GM19324 (cell line): ENCODE data around the gene ADAMTS13.
"Not testable (repeated sequence)": the region's sequence is repeated elsewhere in the genome, so short reads cannot be mapped to it uniquely, and the experiment has no call there.

ENCODE experiments used
- ATAC-seq: cut with Tn5 transposase; IDR thresholded peaks from one replicate; pipeline ENCODE4 v1.9.1; 2021; ENCODE audit warnings: mild to moderate bottlenecking, moderate library complexity; ENCODE audit not compliant: unreplicated experiment, low FRiP score

Gene ADAMTS13

DNA sequence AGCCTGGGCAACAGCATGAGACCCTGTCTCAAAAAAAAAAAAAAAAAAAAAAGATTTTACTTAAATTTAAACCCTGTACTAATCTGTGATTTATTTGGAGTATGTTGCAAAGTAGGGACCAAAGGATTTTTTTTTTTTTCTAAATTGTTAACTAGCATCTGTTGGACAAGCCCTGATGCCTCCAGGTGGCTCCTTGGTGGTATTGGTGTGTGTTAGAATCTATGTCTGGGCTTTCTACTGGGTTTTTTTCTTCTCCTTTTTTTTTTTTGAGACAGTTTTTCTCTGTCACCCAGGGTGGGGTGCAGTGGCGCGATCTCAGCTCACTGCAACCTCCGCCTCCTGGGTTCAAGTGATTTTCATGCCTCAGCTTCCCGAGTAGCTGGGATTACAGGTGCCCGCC is 29.7 kb downstream of the ADAMTS13 start:
- ATAC-seq, result not testable (repeated sequence)

DNA sequence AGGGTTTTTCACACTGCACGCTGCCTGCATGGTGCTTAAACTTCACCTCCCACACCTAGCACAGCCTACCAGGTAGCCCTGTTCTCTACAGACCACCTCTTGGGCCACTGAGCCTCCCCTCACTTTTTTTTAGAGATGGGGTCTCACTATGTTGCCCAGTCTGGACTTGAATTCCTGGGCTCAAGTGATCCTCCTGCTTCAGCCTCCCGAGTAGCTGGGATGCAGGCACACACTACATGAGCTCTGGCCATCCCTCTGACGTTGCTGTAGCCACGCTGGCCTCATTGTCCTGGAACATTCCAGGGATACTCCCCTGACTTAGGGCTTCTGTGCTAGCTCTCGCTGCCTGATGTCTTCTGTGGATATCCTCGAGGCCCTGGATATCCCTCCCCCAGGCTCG is 30.4 kb downstream of the ADAMTS13 start:
- ATAC-seq, result no peak

DNA sequence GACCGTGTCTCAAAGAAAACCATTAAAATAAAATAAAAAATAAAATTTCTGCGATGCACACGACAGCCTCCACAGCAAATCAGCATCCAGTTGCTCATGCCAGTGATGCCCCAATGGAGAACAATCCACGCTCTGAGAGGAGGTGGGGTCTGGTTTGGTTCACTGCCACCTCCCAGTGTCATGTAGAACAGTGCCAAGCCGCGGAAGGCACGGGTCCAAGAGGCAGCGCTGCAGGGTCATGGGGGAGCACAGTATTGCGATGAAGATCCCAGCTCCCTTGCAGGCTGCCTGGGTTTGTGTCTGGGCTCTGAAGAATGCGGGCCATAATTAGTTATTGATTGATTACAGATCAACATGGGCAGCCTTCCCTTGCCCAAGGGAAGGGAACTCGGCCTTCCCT is 31.5 kb downstream of the ADAMTS13 start:
- no peak for ATAC-seq

DNA sequence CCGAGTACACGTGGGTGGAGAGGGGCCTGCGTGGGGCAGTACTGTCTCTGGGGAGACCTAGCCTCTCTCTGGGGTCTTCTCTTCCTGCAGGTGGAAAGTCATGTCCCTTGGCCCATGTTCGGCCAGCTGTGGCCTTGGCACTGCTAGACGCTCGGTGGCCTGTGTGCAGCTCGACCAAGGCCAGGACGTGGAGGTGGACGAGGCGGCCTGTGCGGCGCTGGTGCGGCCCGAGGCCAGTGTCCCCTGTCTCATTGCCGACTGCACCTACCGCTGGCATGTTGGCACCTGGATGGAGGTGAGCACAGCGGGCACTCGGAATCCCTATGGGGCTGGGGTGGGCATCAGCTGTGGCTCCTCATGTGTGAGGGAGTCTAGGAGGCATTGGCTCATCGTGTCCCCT is 32.2 kb downstream of the ADAMTS13 start:
- ATAC-seq, result no peak

DNA sequence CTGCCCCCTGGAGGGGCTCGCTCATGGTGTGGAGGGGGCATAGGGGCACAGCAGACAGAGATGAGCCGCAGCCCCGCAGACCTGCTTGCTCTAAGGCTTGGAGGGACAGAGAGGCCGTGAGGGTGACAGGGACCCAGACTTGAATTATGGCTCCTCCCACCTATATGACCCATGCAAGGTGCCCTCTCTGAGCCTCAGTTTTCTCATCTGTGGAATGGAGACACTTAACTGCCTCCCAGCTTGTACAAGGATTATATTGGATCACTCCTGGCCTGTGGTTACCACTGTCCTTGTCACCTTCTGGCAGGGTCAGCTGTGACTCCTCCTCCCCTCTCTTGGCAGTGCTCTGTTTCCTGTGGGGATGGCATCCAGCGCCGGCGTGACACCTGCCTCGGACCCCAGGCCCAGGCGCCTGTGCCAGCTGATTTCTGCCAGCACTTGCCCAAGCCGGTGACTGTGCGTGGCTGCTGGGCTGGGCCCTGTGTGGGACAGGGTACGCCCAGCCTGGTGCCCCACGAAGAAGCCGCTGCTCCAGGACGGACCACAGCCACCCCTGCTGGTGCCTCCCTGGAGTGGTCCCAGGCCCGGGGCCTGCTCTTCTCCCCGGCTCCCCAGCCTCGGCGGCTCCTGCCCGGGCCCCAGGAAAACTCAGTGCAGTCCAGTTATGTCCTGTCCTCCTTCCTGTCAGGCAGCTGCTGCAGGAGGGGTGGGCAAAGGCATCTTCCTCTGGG is 32.9 kb downstream of the ADAMTS13 start:
- ATAC-seq, result no peak

DNA sequence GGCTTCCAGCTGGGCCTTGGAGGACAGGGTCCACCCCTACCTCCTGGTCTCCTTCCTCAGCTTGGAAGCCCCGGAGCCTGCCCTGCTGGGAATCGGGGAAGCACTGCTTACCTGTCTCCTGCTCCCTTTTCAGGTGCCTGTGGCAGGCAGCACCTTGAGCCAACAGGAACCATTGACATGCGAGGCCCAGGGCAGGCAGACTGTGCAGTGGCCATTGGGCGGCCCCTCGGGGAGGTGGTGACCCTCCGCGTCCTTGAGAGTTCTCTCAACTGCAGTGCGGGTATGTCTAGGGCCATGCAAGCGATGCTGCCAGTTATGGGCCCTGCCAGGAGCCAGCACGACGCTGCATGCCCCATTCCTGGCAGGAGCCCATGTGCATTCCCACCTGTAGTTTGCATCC is 33.8 kb downstream of the ADAMTS13 start:
- no peak for ATAC-seq

DNA sequence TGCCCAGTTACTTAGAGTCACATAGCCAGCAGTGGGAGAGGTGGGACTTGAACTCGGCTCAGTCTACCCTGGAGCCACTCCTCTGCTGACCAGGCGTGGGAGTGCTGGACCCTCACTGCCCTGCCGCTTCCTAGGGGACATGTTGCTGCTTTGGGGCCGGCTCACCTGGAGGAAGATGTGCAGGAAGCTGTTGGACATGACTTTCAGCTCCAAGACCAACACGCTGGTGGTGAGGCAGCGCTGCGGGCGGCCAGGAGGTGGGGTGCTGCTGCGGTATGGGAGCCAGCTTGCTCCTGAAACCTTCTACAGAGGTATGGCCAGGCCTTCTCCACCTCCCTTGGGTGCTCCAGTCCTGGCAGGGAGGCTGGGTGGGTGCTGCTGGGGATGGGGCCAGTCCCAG is 34.2 kb downstream of the ADAMTS13 start:
- ATAC-seq, result no peak

DNA sequence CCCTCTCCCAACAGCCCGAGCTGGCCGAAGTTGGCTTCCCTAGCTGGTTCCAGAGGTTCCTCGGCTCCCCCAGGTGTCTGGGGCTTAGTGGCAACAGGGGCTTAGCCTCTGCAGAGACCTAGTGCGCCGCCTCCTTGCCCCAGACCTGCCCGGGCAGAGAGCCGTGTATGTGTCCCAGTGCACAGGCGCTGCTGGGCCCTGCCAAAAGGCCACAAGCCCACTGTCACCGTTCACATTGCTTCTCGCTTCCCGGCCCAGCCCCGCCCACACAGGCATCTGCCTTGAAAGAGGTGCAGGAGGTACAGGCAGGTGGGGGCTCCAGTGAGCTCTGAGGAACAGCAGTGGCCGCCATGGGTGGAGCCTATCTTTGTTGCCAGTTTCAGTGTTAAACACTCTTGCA is 35.1 kb downstream of the ADAMTS13 start:
- no peak for ATAC-seq

DNA sequence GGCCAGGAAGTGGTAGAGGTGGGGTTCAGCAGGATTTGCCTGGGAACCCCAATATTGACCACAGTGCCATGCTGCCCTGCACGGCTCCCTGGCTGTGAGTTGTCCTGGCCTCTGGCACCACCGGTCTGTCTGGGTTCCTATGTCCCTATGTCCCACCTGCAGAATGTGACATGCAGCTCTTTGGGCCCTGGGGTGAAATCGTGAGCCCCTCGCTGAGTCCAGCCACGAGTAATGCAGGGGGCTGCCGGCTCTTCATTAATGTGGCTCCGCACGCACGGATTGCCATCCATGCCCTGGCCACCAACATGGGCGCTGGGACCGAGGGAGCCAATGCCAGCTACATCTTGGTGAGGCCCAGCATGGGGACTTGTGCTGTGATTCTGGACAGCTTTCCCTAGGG is 35.6 kb downstream of the ADAMTS13 start:
- no peak for ATAC-seq

DNA sequence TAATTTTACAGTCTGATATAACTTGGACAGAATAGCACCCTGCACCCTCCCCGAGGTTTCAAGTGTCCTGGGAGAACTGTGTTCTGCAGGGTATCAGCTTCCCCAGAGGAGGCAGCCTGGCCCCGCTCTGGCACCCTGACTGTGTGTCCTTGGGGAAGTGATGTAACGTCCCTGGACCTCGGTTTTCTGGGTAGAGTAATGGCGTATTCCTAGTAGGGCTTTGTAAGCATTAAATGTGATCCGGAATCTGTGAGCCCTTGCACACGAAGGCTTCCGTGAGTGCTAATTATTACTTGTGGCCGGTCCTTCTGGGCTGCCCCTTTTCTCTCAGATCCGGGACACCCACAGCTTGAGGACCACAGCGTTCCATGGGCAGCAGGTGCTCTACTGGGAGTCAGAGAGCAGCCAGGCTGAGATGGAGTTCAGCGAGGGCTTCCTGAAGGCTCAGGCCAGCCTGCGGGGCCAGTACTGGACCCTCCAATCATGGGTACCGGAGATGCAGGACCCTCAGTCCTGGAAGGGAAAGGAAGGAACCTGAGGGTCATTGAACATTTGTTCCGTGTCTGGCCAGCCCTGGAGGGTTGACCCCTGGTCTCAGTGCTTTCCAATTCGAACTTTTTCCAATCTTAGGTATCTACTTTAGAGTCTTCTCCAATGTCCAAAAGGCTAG is 36.6 kb downstream of the ADAMTS13 start:
- no peak for ATAC-seq

DNA sequence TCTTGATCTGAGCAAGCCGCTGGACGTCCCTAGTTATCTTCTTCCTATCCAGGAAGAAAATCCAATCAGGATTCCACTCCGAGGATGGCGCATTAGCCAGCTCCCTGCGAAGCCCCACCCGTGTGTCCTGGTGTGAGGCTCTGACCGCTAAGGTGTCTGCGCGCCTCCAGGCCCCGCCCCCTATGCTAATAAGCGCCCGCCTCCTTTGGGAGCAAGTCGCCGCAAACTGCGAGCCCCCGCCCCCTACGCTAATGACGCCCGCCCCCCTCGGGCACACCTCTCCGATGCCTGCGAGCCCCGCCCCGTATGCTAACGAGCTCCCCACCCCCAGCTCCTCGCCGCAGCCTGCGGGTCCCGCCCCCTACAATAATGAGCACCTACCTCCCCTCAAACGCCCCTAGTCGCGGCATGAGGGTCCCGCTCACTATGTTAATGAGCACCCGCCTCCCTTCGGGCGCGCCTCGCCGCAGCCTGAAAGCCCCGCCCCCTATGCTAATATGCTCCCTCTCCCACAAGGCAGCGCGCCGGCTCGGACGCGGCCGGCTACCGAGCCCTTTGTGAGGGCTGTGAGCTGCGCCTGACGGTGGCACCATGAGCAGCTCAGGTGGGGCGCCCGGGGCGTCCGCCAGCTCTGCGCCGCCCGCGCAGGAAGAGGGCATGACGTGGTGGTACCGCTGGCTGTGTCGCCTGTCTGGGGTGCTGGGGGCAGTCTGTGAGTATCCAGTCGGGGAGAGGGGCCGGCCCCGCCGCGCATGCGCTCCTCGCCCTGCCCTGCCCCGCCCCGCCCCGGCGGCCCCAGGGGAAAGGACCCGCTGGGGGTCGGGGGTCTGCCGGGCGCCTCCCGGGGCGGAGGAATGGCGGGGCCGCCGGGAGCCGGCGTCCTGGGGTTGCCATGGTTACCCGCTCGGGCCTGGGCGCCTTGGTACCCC is 37.6 kb downstream of the ADAMTS13 start, which contains the start of gene CACFD1:
Gene CACFD1, plus strand, starts transcription at position 503 of the 929 bp plus-strand sequence. Its CDS starts 89 bp downstream, at position 592.
- ATAC-seq, result peak; percentile 83

DNA sequence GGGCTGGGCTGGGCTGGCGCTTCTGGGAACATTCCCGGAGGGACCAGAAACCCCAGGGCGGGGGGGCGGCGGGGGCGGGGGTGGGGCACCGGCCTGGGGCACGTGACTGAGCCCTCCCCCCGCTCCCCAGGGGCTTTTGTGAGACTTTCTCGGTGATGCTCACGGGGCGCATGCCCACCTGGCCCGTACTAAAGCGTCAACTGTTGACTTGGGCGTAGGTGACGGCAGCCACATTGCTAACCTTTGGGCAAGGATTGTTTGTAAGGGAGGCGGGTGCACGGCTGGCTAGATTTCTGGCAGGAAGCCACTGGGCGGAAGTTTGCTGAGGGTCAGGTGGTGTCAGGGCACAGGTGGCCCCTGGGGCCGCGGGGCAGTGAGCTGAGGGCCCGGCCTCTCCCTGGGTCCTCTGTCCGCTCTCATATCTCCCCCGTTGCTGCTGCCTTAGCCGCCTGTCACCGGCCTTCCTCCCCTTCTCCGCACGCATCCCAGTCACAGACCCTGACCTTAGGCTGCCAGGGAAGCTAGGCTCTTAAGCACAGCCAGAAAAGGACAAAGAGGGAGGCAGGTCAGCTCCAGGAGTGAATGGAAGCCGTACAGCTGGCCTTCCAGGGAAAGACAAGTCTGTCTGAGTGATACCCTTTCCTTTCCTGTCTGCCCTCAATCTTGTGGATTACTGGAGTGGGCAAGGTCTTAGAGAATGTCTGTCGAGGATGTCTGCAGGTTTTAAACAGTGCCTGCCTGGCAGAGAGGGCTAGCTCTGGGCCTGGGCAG is 38.4 kb downstream of the ADAMTS13 start:
- peak; percentile 1 for ATAC-seq

DNA sequence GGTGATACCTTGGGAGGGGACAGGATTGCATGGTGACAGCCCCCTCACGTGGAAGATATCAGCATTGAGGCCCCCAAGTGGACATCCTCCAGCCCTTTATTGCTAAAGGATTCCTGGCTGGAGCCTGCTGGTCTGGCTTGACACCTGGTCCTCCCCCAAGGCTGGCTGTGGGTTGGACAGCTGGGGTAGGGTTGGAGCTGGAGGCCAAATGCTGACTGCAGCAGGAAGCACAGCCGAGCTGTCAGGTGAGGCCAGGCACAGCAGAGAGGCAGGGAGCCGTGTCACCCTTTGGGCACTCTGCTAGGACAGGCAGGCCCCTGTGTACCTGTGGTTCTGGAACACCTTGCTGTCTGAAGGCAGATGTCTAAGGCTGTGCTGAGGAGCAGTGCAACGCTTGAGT is 39.8 kb downstream of the ADAMTS13 start:
- no peak for ATAC-seq

DNA sequence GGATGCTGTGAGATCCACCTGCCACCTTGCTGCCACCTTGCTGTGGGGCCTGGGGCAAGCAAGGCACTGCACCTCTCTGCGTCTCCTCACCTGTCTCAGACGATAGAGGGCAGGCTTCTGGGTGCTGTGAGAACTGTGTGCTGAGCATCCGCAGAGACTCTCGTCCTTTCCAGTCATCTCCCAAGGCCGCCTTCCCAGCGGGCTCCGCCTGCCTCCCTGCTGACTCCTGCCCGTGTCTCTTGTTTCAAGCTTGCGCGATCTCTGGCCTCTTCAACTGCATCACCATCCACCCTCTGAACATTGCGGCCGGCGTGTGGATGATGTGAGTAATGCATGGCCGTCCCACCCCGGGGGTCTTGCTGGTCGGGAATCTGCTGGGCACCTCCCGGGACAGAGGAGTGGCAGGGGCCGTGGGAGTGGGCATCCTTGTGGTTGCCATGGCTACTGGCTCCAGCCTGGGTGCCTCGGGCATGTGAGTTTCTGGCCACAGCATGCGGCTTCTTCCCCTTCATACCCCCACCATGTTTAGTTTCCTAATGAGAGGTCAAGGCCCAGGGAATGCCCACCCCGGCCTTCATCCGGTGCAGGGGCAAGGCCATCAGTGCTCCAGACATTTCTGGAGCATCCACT is 41.2 kb downstream of the ADAMTS13 start:
- ATAC-seq, result no peak

DNA sequence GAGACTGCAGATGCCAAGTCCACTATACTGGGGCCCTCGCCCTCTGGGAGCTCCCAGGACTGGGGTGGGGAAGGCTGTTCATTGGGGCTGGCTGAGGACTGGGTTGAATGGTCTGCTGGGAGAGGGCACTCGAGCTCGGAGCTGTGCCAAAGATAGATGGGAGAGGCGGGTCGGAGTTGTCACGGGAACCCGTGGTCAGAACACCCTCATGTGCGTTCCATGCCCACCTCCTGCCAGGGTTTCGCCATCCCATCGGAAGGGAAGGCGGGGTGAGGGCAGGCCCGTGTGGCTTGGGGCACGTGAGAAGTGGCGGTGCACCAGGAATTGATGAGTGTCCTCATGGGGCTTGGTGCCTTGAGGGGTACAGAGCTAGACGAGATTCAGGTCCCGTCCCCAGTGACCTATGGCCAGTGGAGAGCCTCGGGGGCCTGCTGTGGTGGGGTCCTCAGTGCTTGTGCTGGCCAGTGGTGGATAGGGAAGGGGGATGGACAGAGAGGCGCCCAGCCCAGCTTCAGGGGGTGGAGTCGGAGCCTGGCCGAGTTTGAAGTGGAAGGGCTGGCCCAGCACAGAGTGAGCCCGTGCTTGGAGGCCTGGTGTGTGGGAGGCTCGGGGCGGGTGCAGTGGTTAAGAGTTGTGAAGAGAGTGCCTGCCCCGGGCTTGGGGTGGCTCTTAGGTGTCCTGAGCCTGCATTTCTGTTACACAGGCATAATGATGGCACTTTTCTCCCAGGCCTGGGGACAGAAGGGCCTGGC is 41.9 kb downstream of the ADAMTS13 start:
- ATAC-seq, result no peak

DNA sequence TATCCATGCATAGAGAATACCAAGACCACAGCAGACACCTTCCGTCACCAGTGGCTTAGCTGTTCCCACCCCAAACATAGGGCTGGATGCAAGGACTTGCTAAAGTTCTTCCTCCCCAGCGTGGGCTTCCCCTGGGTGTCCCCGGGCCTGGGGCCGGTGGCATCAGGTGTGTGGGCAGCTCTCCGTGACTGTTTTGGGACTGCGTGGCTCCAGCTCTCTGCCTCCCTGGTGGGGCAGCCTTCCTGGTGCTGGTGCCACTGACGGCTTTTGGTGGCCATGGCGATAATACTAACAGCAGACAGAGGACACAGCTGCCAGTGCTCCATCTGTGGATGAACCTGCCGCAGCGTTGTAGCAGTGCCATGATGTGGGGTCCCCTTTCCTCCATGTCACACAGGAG is 42.5 kb downstream of the ADAMTS13 start:
- no peak for ATAC-seq

DNA sequence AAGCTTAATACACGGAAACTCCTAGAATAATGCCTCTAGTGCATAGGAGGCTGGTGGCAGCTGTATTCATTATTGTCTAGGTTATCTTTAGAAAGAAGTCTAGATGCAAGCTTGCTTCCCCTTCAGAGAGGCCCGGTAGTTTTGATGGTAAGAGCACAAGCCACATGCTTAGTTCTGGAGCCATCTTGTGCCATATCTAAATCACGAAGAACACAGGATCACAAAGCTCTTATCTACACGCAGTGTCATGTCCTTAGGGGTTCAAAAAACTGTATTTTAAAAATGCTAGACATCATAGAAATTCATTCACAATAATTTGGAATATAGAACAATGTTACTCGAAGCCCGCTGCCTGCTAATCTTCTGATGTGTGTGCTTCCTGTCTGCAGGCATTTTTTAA is 43.8 kb downstream of the ADAMTS13 start:
- no peak for ATAC-seq

DNA sequence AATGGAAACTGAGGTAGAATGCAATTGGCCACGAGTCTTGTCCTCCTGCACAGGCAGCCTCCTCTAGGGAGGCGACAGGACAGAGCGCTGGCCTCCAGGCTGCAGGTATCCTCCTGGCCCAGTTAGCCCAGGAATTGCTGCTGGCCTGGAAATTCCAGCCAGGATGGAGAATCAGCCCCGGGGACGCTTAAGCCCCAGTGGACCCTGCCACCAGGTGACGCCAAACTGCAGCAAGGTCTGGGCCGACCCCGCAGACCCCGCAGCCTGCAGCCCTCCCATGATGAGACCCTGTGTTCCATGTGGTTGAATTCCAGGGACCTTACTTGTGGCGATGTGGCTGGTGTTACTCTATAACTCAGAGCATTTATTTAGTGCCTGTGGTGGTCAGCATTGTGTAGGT is 44.9 kb downstream of the ADAMTS13 start:
- no peak for ATAC-seq

DNA sequence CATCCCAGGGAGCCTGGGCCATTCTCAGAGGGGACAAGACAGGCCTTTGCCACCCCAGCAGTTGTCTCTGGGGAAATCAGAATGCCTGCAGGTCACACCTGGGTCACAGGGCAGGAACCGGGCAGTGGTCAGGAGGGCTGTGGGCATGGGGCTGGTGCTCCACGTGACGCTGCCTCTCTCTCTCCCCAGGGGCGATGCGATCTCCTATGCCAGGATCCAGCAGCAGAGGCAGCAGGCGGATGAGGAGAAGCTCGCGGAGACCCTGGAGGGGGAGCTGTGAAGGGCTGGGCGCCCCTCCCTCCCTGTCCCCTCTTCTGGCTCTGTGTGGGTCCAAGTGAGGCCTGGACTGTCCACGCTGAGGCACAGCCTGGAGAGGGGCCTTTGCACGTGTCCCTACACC is 46.2 kb downstream of the ADAMTS13 start:
- ATAC-seq, result no peak
